ENCODE measurements around the gene FOXN1.

Gene FOXN1

DNA sequence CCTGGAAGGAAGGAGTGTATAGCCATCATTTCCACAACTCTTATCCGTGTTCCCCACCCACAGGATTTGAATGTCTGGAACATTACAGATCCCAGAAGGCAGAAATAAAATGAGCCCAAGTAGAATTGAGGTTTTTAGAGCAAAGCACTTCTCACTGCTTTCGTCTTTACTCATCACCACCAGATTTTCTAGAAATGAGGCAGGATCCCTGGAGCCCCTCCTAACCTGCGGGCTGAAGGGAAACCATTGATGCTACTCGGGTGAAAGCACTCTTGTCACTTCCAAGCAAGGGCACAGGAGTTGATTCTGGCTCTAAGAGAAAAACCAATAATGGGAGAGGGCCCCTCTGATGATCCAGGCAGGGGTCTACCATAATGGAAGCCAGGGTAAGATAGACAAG is 73.4 kb downstream of the FOXN1 start:
- Mint-ChIP-seq H3K27me3 (ENCODE audit: low read depth) (no peaks in the 10 kb centered on the region), H3K36me3 (ENCODE audit: low read depth) (peaks cover 14% of the 10 kb centered on the region)

GRCh38 chr17:28580959-28581358 is 74.8 kb downstream of the FOXN1 start:
- H3K9me3 Mint-ChIP-seq = no peaks in the 10 kb centered on the region

More for the DNA sequence above, 73.4 kb downstream of the FOXN1 start:
- Mint-ChIP-seq H3K9me3 (no peaks in the 10 kb centered on the region), H3K4me1 (peaks cover 5% of the 10 kb centered on the region), H3K4me3 (no peak overlapping the region), H3K27ac (no peak overlapping the region)
- TF ChIP-seq, protein P1, sequence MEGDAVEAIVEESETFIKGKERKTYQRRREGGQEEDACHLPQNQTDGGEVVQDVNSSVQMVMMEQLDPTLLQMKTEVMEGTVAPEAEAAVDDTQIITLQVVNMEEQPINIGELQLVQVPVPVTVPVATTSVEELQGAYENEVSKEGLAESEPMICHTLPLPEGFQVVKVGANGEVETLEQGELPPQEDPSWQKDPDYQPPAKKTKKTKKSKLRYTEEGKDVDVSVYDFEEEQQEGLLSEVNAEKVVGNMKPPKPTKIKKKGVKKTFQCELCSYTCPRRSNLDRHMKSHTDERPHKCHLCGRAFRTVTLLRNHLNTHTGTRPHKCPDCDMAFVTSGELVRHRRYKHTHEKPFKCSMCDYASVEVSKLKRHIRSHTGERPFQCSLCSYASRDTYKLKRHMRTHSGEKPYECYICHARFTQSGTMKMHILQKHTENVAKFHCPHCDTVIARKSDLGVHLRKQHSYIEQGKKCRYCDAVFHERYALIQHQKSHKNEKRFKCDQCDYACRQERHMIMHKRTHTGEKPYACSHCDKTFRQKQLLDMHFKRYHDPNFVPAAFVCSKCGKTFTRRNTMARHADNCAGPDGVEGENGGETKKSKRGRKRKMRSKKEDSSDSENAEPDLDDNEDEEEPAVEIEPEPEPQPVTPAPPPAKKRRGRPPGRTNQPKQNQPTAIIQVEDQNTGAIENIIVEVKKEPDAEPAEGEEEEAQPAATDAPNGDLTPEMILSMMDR (IDR thresholded peaks at IDR 0.05; ENCODE audit: unreplicated experiment in 3 of 3) = no peak

GRCh38 chr17:28582513-28582912 is 76.4 kb downstream of the FOXN1 start:
- Mint-ChIP-seq H3K4me3 (no peak overlapping the region), H3K27ac (no peak overlapping the region), H3K4me1 (no peaks in the 10 kb centered on the region), H3K27me3 (ENCODE audit: low read depth) (no peaks in the 10 kb centered on the region), H3K36me3 (ENCODE audit: low read depth) (peaks cover 30% of the 10 kb centered on the region), H3K9me3 (no peaks in the 10 kb centered on the region)
- TF ChIP-seq, protein P1 (IDR thresholded peaks at IDR 0.05; ENCODE audit: unreplicated experiment in 3 of 3) = no peak

More at GRCh38 chr17:28580959-28581358, 74.8 kb downstream of the FOXN1 start:
- no peaks in the 10 kb centered on the region for H3K27me3 Mint-ChIP-seq (ENCODE audit: low read depth)
- peaks cover 25% of the 10 kb centered on the region for H3K36me3 Mint-ChIP-seq (ENCODE audit: low read depth)
- H3K27ac Mint-ChIP-seq = no peak overlapping the region
- peaks cover 5% of the 10 kb centered on the region for H3K4me1 Mint-ChIP-seq
- TF ChIP-seq, protein P1 (IDR thresholded peaks at IDR 0.05; ENCODE audit: unreplicated experiment in 3 of 3) = no peak
- no peak overlapping the region for H3K4me3 Mint-ChIP-seq

DNA sequence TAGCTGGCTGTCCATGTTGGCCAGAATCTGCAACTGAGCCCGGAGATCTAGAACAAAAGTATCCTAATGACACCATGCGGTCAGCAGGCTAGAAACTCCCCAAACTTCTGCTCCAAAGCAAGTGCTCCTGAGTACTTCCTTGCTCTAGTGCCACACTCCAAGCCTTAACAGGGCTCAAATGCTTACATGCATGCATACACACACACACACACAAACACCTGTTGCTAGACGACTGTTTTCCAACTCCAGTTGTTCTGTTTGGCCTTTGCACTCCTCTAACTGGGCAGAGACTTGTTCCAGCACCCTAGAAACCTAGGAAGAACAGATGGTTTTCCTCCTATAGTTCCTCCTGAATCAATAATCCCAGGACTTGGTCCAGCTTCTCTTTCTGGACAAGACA is 78.3 kb downstream of the FOXN1 start:
- no peak overlapping the region for H3K27ac Mint-ChIP-seq
- no peaks in the 10 kb centered on the region for H3K27me3 Mint-ChIP-seq (ENCODE audit: low read depth)
- H3K4me3 Mint-ChIP-seq = no peak overlapping the region
- H3K4me1 Mint-ChIP-seq = no peaks in the 10 kb centered on the region
- H3K9me3 Mint-ChIP-seq = no peaks in the 10 kb centered on the region
- TF ChIP-seq, protein P1 (IDR thresholded peaks at IDR 0.05; ENCODE audit: unreplicated experiment in 3 of 3) = no peak
- peaks cover 40% of the 10 kb centered on the region for H3K36me3 Mint-ChIP-seq (ENCODE audit: low read depth)

- Mint-ChIP-seq H3K27me3 (ENCODE audit: low read depth) (no peaks in the 10 kb centered on the region), H3K27ac (no peak overlapping the region), H3K4me3 (no peak overlapping the region), H3K36me3 (ENCODE audit: low read depth) (peaks cover 31% of the 10 kb centered on the region), H3K9me3 (no peaks in the 10 kb centered on the region), H3K4me1 (no peaks in the 10 kb centered on the region)
- TF ChIP-seq, protein P1 (IDR thresholded peaks at IDR 0.05; ENCODE audit: unreplicated experiment in 3 of 3) = no peak
Measured at GRCh38 chr17:28585851-28586250, 79.7 kb downstream of the FOXN1 start.
